ENCODE results near the gene AMIGO3. TPM values are rescaled to one million over a fixed set of nuclear protein-coding genes. Genes with fewer than 3 reads are reported as not detected.

The AMIGO3 gene
- total and polyA plus RNA-seq, 3 donors from 2014 or later: 3.0 to 14.8 (median 8.8) TPM

DNA sequence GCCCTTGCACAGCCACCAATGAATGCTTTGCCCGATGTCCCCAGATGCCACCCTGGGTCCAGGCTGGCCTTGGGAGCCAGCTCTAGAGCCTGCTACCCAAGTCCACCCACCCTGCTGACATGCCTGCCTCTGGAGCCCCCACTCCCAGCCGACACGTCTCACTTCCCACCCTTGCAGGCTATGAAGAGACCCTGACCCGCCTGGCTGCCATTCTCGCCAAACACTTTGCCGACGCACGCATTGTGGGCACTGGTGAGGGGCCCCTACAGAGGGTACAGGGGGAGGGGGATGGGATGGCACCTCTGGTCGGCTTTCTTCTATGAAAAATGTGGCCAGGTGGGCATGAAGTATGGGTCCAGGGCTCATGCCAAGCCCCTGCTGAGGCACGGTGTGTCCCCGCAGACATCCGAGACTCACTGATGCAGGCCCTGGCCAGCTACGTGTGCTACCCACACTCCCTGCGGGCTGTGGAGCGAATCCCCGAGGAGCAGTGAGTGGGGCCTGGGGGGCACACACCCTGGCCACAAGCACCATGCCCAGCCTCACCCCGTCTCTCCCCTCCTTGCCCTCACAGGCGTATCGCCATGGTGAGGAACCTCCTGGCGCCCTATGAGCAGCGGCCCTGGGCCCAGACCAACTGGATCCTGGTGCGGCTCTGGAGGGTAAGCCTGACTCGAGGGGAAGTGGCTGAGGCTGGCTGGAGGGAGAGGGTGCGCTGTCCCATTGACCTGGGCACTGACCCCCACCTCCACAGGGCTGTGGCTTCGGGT, 6.0 kb downstream of the AMIGO3 start:
- DNase-seq: no peak
- intact Hi-C loops (cut with DNase I; ENCODE audit: low total_unique reads): no loop called here
- Histone ChIP-seq H3K4me3 (no peak overlapping the region), H3K36me3 (ENCODE audit: low read depth, missing control alignments) (no peaks in the 10 kb centered on the region), H3K4me1 (peaks cover under 1% of the 10 kb centered on the region), H3K27me3 (no peaks in the 10 kb centered on the region), H3K9me3 (no peaks in the 10 kb centered on the region), H3K27ac (no peak overlapping the region)
- 92 to 95% methylated on average over 7 to 25 of the region's 25 CpGs for WGBS, 2 donors
- TF ChIP-seq POLR2A (IDR thresholded peaks at IDR 0.05): no peak
- TF ChIP-seq CTCF (IDR thresholded peaks at IDR 0.05): no peak

- TF ChIP-seq CTCF (IDR thresholded peaks at IDR 0.05) (no peak), POLR2A (IDR thresholded peaks at IDR 0.05) (no peak)
- DNase-seq: no peak
- H3K4me3 ChIP-seq: no peak overlapping the region
- no peaks in the 10 kb centered on the region for H3K27me3 ChIP-seq
- intact Hi-C loops (cut with DNase I; ENCODE audit: low total_unique reads): no loop called here
- 74 to 79% methylated on average over 7 of the region's 7 CpGs for WGBS, 2 donors
- H3K36me3 ChIP-seq (ENCODE audit: low read depth, missing control alignments): no peaks in the 10 kb centered on the region
- H3K9me3 ChIP-seq: no peaks in the 10 kb centered on the region
- no peaks in the 10 kb centered on the region for H3K4me1 ChIP-seq
- no peak overlapping the region for H3K27ac ChIP-seq
Observed at GRCh38 chr3:49712631-49713317, 6.7 kb downstream of the AMIGO3 start.

GRCh38 chr3:49712166-49712565, 7.3 kb downstream of the AMIGO3 start:
- Histone ChIP-seq H3K4me3 (no peak overlapping the region), H3K27ac (no peak overlapping the region), H3K4me1 (no peaks in the 10 kb centered on the region), H3K36me3 (ENCODE audit: low read depth, missing control alignments) (no peaks in the 10 kb centered on the region), H3K27me3 (no peaks in the 10 kb centered on the region), H3K9me3 (no peaks in the 10 kb centered on the region)
- no peak for DNase-seq
- 88 to 95% methylated on average over 11 of the region's 11 CpGs for WGBS, 2 donors
- intact Hi-C loops (cut with DNase I; ENCODE audit: low total_unique reads): no loop called here
- TF ChIP-seq POLR2A (IDR thresholded peaks at IDR 0.05) (no peak), CTCF (IDR thresholded peaks at IDR 0.05) (no peak)

- H3K27me3 ChIP-seq: no peaks in the 10 kb centered on the region
- no peak overlapping the region for H3K4me3 ChIP-seq
- intact Hi-C loops (cut with DNase I; ENCODE audit: low total_unique reads): no loop called here
- no peak overlapping the region for H3K27ac ChIP-seq
- DNase-seq: no peak
- H3K4me1 ChIP-seq: no peaks in the 10 kb centered on the region
- H3K36me3 ChIP-seq (ENCODE audit: low read depth, missing control alignments): no peaks in the 10 kb centered on the region
- no peaks in the 10 kb centered on the region for H3K9me3 ChIP-seq
- WGBS, 2 donors: 95 to 100% methylated on average over 4 to 5 of the region's 5 CpGs
- TF ChIP-seq CTCF (IDR thresholded peaks at IDR 0.05): no peak
Observed at GRCh38 chr3:49711489-49711888, 8.0 kb downstream of the AMIGO3 start.

Data from testis (tissue), 3 donors.